ENCODE results near the gene RPGRIP1.
"Not testable (repeated sequence)": the region's sequence is repeated elsewhere in the genome, so short reads cannot be mapped to it uniquely, and the experiment has no call there.

RPGRIP1 gene

GRCh38 chr14:21258005-21258888 lies 21.6 kb upstream of the RPGRIP1 start:
- no peak for DNase-seq (ENCODE audit: low read depth in 2 of 2)

DNA sequence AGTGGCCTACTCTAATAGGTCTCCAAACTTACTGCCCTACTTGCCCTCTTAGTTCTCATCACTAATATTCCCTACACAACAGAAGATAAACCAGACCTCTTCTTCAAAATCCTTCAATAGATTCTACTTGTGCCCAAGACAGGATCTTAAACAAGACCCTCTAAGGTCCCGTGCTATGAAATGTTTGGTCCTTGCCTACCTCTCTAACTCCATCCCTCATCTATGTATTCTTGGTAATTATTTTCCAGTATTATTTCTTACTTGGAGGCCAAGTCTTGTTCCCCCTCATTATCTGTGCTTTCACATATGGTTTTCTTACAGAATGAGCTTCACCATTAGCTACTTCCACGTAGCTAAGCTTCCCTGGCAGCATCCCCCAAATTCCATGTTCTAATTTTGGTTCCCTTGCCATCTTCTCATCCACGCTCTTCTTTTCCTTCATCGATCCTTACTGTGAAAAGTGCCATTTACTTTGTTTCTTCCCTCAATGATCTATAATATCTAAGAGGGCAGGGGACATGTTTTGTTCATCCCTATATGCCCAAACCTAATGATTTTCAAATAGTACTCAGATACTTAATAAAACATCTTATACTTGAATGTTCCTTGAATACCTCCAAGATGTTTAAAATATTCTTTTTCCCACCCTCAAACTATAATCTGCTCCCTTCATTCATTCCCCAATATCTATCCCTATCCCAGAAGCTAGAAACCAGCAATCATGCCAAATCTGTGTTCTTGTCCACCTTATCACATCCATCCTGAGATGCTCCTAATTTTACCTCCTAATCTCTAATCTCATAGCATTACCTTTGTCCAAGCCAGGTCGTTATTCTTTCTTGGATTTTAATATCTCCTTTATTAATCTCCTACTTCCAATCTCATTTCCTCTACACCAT lies 20.7 kb upstream of the RPGRIP1 start:
- no peak for DNase-seq (ENCODE audit: low read depth in 2 of 2)

- DNase-seq (ENCODE audit: low read depth in 2 of 2), result no peak
These were observed 18.1 kb upstream of the RPGRIP1 start for GRCh38 chr14:21261824-21262223.

DNA sequence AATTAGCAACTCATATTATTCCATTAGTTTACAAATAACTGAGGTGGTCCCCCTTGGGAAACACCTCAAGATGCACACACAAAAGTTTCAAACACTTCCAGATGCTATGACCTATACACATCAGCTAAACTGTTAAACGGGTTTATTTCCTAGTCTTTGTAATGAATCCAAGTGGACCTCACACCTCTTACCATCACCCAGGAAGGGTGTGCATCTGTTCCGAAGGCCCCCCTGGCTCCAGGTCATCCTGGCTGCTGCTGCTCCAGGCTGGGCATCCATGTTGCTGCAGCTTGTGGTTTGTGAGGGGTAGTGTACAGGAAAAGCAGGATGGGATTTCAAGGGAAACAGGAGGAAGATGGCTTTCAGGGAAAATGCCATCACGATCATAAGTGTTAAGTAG lies 17.5 kb upstream of the RPGRIP1 start:
- DNase-seq (ENCODE audit: low read depth in 2 of 2), result no peak

GRCh38 chr14:21263284-21264024 lies 16.4 kb upstream of the RPGRIP1 start:
- no peak for DNase-seq (ENCODE audit: low read depth in 2 of 2)

DNA sequence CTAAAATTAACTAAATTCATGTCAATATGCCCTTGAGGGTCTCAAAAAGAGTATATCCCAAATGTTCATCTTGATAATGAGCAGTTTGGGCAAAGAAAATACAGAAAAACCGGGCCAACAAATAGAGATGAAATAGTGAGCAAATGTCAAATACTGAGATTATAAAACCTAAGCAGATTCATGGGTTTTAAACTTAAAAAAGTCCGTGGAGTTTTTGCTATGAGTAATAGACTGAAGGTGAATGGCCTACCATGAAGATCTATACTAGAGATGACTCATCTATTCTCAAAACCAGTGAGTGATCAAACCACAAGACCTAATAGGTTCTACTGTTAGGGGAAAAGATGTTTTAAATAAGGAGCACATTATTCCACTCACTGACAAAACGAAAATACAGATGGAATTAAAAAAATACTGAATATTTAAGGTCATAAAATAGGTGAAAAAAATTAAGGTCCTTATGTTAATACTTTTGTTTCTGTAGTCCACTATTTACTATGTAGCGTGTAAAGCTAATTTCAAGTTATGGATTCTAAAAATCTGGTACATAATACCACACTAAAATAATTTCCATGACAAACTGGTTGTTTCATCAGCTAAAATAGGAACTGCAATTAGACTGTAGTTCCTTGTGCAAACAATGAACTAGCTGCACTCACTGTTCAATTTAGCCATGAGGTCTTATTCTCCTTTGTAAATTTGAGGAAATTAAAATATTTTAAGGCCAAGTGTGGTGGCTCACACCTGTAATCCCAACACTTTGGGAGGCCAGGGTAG lies 15.7 kb upstream of the RPGRIP1 start:
- no peak for DNase-seq (ENCODE audit: low read depth in 2 of 2)

GRCh38 chr14:21267431-21267845 lies 12.4 kb upstream of the RPGRIP1 start:
- DNase-seq (ENCODE audit: low read depth in 2 of 2), result no peak

DNA sequence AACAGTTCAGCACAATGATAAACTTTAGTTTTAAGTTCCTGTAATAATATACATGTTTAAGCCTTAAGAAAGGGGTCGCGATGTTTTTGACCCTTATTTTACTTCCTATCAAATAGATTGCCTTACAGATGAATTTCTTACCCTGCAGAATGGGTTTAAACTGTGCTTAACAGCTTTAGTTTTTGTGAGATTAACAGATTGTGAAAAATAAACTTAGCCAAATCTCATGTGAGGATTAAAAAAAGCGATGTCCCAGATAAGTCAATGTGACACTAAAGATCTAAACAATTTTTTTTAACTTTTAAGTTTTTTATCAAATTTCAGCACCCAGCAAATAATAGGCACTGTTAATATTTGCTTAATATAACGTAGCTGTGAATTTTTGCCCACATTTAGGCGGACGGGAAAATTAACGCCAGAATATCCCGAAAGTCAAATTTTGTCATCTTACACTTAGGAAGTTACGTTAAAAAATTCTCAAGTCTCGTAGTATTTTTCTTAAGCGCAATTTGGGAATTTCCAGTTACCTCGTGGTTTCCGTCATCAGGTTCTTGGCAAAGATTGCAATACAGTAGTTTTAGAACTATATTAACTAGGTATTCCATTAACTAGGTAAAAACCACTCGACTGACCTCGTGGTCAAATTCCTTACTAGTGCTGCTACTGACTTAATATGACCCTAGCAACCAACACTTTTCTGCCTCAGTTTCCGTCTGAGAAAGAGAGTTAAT lies 11.8 kb upstream of the RPGRIP1 start:
- no peak for DNase-seq (ENCODE audit: low read depth in 2 of 2)

GRCh38 chr14:21268617-21269251 lies 11.1 kb upstream of the RPGRIP1 start:
- DNase-seq (ENCODE audit: low read depth in 2 of 2), result no peak

DNA sequence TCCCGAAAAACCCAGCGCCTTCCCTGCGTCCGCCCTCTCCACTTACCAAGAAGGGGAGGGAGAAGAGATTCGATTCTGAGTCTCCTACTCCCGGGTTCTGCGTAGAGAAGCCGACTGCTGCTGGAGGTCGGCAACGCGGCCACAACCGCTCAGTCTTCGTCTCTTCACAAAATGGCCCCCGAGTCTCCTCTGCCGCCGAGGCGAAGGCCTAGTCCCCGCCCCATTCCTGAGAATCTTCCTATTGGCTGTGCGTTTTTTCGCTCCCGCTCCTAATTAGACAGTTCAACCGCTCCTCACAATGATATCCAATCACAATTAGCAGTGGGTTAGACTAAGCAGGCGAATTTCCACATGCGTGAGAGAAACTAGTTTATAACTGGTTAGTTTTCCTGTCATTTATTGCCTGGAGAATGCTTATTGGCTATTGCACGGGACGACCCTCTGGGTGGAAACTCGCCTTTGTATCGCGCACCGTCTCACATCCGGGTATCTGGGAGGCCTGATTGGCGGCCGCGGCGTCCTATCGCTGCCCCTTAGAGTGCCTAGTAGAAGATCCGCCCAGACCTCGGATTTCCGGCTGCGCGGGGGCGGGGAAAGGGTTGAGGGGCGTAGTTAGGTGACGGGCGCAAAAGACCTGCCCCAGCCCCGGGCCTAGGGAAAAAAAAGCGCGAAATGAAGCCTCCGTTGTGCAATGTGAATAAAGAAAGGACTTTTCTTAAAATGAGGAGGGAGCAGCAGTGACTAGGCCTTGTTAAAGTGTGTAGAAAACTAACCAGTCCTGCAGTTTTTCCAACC lies 10.4 kb upstream of the RPGRIP1 start, which contains the start of gene HNRNPC:
HNRNPC (minus strand) TSS at position 191 of the 795 bp plus-strand sequence. CDS start 35,249 bp downstream, outside the sequence.
- DNase-seq (ENCODE audit: low read depth in 2 of 2), result peak; percentile 100

- not testable (repeated sequence) for DNase-seq (ENCODE audit: low read depth in 2 of 2)
These were observed 7.2 kb upstream of the RPGRIP1 start for GRCh38 chr14:21272661-21273060.

GRCh38 chr14:21275261-21275858 lies 4.5 kb upstream of the RPGRIP1 start:
- no peak for DNase-seq (ENCODE audit: low read depth in 2 of 2)

- no peak for DNase-seq (ENCODE audit: low read depth in 2 of 2)
These were observed 1.3 kb upstream of the RPGRIP1 start for GRCh38 chr14:21278632-21279031.

- DNase-seq (ENCODE audit: low read depth in 2 of 2), result not testable (repeated sequence)
These were observed 2.0 kb downstream of the RPGRIP1 start for GRCh38 chr14:21281917-21282316.

GRCh38 chr14:21286516-21286915 lies 6.6 kb downstream of the RPGRIP1 start:
- DNase-seq (ENCODE audit: low read depth in 2 of 2), result not testable (repeated sequence)

GRCh38 chr14:21287168-21287567 lies 7.3 kb downstream of the RPGRIP1 start:
- no peak for DNase-seq (ENCODE audit: low read depth in 2 of 2)

DNA sequence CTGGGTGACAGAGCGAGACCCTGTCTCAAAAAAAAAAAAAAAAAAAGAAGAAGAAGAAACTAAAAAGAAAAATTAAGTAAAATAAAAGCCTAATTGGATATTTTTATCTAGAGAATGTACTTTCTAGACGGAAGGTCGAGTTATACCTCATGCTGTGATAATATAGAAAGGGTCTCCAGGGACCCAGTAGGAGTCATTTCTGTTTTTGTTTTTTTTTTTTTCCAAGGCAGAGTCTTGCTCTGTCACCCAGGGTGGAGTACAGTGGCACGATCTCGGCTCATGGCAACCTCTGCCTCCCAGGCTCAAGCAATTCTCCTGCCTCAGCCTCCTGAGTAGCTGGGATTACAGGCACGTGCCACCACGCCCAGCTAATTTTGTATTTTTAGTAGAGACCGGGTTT lies 14.1 kb downstream of the RPGRIP1 start:
- not testable (repeated sequence) for DNase-seq (ENCODE audit: low read depth in 2 of 2)

DNA sequence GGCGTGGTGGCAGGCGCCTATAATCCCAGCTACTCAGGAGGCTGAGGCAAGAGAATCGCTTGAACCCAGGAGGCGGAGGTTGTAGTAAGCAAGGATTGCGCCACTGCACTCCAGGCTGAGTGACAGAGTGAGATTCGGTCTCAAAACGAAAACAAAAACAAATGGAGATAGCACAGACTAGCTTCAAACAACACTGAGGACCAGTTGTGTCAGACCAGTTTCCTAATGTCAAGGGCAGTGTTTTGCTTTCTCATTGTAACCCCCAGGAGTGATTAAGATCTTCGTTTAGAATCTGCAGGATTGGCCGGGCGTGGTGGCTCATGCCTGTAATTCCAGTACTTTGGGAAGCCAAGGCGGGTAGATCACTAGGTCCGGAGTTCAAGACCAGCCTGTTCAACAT lies 18.5 kb downstream of the RPGRIP1 start:
- no peak for DNase-seq (ENCODE audit: low read depth in 2 of 2)

Measured in stimulated activated CD4-positive, alpha-beta T cell treated with anti-CD3 and anti-CD28 coated beads, Interleukin-12 subunit alpha, Interleukin-12 subunit beta, amount 100 ng/mL, for 24 hours (primary cell).